ENCODE measurements around the gene MYPOP. TPM values are rescaled to one million over a fixed set of nuclear protein-coding genes. Genes with fewer than 3 reads are reported as not detected.
"Not testable (repeated sequence)": the region's sequence is repeated elsewhere in the genome, so short reads cannot be mapped to it uniquely, and the experiment has no call there.

MYPOP gene
- total RNA-seq, 1 donor from 2014 or later: 11.9 TPM

DNA sequence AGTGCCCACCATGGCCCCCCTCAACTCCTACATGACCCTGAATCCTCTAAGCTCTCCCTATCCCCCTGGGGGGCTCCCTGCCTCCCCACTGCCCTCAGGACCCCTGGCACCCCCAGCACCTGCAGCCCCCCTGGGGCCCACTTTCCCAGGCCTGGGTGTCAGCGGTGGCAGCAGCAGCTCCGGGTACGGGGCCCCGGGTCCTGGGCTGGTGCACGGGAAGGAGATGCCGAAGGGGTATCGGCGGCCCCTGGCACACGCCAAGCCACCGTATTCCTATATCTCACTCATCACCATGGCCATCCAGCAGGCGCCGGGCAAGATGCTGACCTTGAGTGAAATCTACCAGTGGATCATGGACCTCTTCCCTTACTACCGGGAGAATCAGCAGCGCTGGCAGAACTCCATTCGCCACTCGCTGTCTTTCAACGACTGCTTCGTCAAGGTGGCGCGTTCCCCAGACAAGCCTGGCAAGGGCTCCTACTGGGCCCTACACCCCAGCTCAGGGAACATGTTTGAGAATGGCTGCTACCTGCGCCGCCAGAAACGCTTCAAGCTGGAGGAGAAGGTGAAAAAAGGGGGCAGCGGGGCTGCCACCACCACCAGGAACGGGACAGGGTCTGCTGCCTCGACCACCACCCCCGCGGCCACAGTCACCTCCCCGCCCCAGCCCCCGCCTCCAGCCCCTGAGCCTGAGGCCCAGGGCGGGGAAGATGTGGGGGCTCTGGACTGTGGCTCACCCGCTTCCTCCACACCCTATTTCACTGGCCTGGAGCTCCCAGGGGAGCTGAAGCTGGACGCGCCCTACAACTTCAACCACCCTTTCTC lies 30.1 kb downstream of the MYPOP start:
- TF ChIP-seq CTCF (IDR thresholded peaks at IDR 0.05): no peak
- no peak overlapping the region for H3K27ac Mint-ChIP-seq (ENCODE audit: unreplicated experiment)
- H3K4me3 Mint-ChIP-seq (ENCODE audit: unreplicated experiment): no peak overlapping the region
- H3K9me3 Mint-ChIP-seq (ENCODE audit: low read depth): no peaks in the 10 kb centered on the region
- H3K27me3 Mint-ChIP-seq (ENCODE audit: low read depth): no peaks in the 10 kb centered on the region
- peaks cover 11% of the 10 kb centered on the region for H3K4me1 Mint-ChIP-seq (ENCODE audit: low read depth)
- no peaks in the 10 kb centered on the region for H3K36me3 Mint-ChIP-seq (ENCODE audit: low read depth)
- no peak for DNase-seq (ENCODE audit: low spot score)

- Mint-ChIP-seq H3K27me3 (ENCODE audit: low read depth) (peaks cover 2% of the 10 kb centered on the region), H3K9me3 (ENCODE audit: low read depth) (no peaks in the 10 kb centered on the region), H3K36me3 (ENCODE audit: low read depth) (no peaks in the 10 kb centered on the region), H3K4me1 (ENCODE audit: low read depth) (no peaks in the 10 kb centered on the region), H3K27ac (ENCODE audit: unreplicated experiment) (no peak overlapping the region), H3K4me3 (ENCODE audit: unreplicated experiment) (no peak overlapping the region)
- DNase-seq (ENCODE audit: low spot score): no peak
- TF ChIP-seq CTCF (IDR thresholded peaks at IDR 0.05): no peak
Measured at GRCh38 chr19:45870798-45871197, 31.6 kb downstream of the MYPOP start.

DNA sequence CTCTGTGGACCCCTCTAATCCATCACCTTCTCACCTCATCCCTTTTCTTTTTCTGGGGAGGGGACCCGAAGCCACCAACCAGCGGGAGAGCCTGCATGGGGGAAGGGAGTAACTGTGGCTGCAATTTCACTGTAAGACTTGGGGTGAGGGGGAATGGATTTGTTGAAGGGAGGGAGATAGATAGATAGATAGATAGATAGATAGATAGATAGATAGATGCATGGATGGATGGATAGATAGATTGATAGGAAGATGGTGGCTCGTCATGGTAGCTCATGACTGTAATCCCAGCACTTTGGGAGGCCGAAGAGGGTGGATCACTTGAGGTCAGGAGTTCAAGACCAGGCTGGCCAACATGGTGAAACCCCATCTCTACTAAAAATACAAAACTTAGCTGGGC lies 35.2 kb downstream of the MYPOP start:
- Mint-ChIP-seq H3K27me3 (ENCODE audit: low read depth) (peaks cover 26% of the 10 kb centered on the region), H3K4me1 (ENCODE audit: low read depth) (peaks cover 13% of the 10 kb centered on the region)
- not testable (repeated sequence) for H3K9me3 Mint-ChIP-seq (ENCODE audit: low read depth); H3K36me3 Mint-ChIP-seq (ENCODE audit: low read depth); H3K27ac Mint-ChIP-seq (ENCODE audit: unreplicated experiment); H3K4me3 Mint-ChIP-seq (ENCODE audit: unreplicated experiment); DNase-seq (ENCODE audit: low spot score)

DNA sequence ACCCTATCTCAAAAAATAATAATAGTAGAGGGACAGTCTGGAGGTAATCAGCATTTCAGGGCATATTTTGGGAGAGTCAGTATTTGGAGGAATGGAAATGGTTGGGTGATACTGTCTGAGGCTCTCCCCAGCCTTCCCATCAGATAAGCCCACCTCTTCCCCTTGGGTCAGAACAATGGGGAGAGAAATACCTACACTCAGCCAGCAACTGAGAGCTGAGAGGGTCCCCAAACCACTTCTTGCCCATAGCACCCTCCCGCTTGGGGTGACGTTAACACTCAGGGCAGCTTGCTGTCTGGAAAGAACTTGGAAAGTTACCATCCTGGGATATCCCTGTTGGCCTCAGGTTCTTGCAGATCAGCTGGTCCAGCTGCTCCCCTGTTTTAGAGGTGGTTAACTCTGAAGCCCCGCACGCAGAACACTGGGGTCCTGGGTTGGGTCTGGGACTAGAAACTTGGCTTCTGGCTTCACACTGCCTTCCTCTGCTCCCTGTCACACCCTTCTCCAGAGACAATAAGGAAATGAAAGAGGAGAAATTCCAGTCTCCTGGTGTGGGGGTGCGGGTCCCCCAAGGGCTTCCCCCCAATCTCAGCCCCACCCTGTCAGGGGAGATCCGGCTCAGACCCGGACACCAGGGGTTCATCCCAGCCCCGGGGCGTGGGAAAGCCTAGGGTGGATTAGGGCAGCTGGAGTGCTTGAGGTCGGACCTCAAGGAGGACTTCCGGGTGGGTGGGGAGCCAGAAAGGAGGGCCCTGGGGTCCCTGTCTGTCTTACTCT lies 35.8 kb downstream of the MYPOP start:
- no peak for TF ChIP-seq CTCF (IDR thresholded peaks at IDR 0.05)
- Mint-ChIP-seq H3K27me3 (ENCODE audit: low read depth) (peaks cover 26% of the 10 kb centered on the region), H3K4me3 (ENCODE audit: unreplicated experiment) (no peak overlapping the region), H3K27ac (ENCODE audit: unreplicated experiment) (no peak overlapping the region), H3K9me3 (ENCODE audit: low read depth) (no peaks in the 10 kb centered on the region), H3K36me3 (ENCODE audit: low read depth) (peaks cover 2% of the 10 kb centered on the region), H3K4me1 (ENCODE audit: low read depth) (peaks cover 19% of the 10 kb centered on the region)
- no peak for DNase-seq (ENCODE audit: low spot score)

GRCh38 chr19:45865269-45865948 lies 37.0 kb downstream of the MYPOP start:
- no peak overlapping the region for H3K4me3 Mint-ChIP-seq (ENCODE audit: unreplicated experiment)
- peaks cover 3% of the 10 kb centered on the region for H3K36me3 Mint-ChIP-seq (ENCODE audit: low read depth)
- no peak for DNase-seq (ENCODE audit: low spot score)
- H3K9me3 Mint-ChIP-seq (ENCODE audit: low read depth): no peaks in the 10 kb centered on the region
- H3K27me3 Mint-ChIP-seq (ENCODE audit: low read depth): peaks cover 26% of the 10 kb centered on the region
- H3K4me1 Mint-ChIP-seq (ENCODE audit: low read depth): peaks cover 23% of the 10 kb centered on the region
- no peak overlapping the region for H3K27ac Mint-ChIP-seq (ENCODE audit: unreplicated experiment)
- TF ChIP-seq CTCF (IDR thresholded peaks at IDR 0.05): no peak

Measured in chondrocyte (in vitro differentiated cells).